Right hindlimb (tissue), 1 donor: ENCODE data around the gene CDCA5.

Experiments used
- DNase-seq: peaks from one replicate; pipeline ENCODE4 v3.0.0-alpha.2; 2018

The CDCA5 gene

GRCh38 chr11:65104628-65105027 is 20.8 kb upstream of the CDCA5 start:
- DNase-seq = no peak

GRCh38 chr11:65103476-65103875 is 19.6 kb upstream of the CDCA5 start:
- no peak for DNase-seq

GRCh38 chr11:65102142-65103095 is 18.6 kb upstream of the CDCA5 start:
- no peak for DNase-seq

DNA sequence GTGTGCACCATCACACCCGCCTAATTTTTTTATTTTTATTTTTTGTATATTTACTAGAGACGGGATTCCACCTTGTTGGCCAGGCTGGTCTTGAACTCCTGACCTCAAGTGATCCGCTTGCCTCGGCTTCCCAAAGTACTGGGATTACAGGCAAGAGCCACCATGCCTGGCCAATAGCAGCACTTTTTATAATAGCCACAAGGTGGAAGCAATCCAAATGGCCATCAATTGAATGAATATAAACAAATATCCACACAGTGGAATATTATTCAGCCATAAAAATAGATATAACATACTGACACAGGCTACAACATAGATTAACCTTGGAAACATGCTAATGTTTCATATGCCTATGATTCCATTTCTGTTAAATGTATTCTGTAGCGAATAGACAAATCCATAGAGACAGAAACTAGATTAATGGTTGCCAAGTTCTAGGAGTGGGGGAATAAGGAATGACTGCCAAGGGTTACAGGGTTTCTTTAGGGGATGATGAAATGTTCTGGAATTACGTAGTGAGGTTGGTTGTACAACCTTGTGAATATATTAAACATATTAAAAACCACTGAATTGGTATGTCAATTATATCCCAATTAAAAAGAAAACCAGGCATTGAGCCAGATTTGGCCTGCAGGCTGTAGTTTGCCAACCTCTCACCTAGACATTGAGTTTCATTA is 17.0 kb upstream of the CDCA5 start:
- no peak for DNase-seq

- no peak for DNase-seq
Measured at GRCh38 chr11:65096926-65097325, 13.1 kb upstream of the CDCA5 start.

GRCh38 chr11:65095974-65096806 is 12.3 kb upstream of the CDCA5 start, which contains the start of gene VPS51:
Gene VPS51, plus strand, starts transcription at chr11:65096214. Its CDS starts 37 bp downstream, at chr11:65096251.
- DNase-seq = peak; percentile 89

GRCh38 chr11:65095427-65095826 is 11.6 kb upstream of the CDCA5 start:
- no peak for DNase-seq

DNA sequence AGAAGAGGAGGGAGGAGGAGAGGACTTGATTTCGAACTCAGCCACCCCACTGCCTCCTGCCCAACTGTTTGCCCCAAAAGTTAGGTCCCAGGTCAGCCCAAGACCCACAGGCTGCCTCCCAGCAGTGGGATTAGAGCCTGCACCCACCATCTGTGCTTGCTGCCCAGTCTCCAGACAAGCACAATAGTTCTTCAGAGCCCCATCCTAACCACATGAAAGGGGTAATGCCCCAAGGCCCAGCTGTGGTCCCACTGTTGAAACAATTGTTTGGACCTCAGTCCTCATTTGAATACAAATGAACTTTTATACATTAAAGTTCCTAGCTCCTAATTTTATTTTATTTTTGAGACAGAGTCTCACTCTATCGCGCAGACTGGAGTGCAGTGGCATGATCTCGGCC is 6.8 kb upstream of the CDCA5 start:
- DNase-seq = no peak

DNA sequence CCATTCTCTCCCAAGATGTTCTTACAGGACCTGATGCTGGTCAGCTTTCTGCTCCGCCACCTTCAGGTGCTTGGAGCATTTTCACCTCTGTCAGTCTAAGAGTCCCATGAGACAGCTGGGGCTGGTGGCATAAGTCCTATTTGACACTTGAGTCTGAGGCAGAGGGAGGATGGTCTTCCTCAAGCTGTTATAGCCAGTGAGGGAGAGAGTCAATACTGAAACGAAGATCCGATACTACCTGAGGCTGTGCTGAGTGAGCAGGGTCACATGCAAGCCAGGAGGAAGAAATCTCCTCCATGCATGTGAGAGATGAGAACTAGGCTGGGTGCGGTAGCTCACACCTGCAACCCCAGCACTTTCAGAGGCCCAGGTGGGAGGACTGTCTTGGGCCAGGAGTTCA is 5.8 kb upstream of the CDCA5 start:
- DNase-seq = no peak

GRCh38 chr11:65087827-65088226 is 4.0 kb upstream of the CDCA5 start:
- no peak for DNase-seq

DNA sequence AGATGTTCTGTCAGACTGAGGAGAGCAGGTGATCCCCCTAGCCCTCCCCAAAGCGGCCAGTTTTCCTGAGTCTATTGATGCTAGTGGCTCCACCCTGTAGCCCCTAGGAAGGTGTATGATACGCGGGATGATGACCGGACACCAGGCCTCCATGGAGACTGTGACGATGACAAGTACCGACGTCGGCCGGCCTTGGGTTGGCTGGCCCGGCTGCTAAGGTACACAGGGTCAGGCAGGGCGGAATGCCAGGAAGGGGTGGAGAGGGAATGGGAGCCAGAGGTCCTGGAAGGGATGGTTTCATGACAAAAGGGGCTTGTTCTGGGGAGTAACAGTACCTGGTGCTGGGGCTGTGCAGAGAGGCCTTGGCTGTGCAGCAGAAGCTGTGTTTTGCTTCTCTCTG is 3.4 kb upstream of the CDCA5 start:
- DNase-seq = no peak

DNA sequence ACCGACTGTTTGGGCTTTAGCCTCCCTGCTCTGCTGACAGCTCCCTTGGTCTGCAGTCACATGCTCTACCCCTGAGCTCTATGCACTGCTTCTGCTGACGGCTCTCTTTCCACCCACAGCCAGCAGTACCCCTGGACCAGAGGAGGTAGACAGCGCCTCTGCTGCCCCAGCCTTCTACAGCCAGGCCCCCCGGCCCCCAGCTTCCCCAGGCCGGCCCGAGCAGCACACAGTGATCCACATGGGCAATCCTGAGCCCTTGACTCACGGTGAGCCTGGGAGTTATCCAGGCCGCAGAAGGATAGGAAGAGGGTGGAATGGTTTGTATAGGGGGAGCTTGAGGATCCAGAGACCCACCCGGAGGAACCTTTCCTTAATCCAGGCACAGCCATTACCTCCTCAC is 3.0 kb upstream of the CDCA5 start:
- no peak for DNase-seq

- DNase-seq = no peak
Measured at GRCh38 chr11:65085446-65085845, 1.6 kb upstream of the CDCA5 start.

DNA sequence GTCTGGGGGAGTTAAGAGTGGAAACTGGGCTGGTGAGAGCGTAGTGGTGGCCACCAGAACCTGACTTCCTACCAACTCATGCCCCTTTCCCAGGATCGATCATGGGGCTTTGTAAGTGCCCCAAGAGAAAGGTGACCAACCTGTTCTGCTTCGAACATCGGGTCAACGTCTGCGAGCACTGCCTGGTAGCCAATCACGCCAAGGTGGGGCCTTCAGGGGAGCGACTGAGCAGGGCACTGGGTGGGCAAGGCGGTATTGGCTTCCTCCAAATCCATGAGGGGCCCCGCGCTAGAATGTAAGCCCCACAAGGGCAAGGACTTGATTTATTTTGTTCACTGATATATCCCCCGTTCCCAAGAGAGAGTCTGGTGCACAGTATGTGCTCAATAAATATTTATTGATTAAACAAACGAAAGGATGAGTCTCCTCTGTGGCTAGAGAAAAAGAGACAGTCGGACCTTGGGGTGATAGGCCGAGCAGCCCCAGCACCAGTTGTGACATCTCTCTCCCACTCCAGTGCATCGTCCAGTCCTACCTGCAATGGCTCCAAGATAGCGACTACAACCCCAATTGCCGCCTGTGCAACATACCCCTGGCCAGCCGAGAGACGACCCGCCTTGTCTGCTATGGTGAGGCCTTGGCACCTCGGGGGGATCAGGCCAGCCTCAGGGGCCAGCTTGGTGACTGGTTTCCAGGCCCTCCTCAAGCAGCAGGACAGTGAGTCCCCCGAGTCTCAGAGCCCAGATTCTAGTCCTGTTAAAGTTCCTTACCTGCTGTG is 947 bp upstream of the CDCA5 start:
- DNase-seq = no peak

DNA sequence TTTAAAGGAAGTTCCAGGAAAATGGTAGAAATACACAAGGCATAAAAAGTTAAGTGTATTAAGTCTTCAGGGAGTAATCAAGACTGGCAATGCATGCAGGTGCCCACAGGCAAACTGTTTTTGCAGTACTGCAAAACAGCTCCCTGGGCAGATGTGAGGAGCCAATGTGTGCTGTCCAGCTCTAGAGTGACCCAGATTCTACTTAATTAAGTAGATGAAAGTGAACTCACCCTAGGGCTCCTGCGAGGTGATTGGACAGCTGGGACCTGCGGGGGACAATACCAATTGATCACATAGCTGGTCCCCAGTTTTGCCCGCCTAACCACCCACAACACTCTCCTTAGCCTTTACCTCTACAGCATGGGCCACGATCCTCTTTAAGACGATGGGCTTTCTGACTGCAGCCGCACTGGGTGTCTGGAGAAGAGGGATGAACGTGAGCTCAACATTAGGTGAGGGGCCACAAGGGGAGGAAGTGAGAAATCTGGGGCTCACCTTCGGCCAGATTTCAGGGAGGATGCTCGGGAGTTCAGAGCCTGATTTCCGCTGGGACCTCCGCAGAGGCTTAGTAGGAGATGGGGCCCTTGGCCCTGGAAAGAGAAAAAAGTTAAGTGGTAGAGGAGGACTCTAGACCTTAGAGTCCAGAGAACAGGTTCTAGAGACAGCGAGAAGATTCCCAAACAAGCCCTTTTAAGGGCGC is 556 bp downstream of the CDCA5 start:
- no peak for DNase-seq

DNA sequence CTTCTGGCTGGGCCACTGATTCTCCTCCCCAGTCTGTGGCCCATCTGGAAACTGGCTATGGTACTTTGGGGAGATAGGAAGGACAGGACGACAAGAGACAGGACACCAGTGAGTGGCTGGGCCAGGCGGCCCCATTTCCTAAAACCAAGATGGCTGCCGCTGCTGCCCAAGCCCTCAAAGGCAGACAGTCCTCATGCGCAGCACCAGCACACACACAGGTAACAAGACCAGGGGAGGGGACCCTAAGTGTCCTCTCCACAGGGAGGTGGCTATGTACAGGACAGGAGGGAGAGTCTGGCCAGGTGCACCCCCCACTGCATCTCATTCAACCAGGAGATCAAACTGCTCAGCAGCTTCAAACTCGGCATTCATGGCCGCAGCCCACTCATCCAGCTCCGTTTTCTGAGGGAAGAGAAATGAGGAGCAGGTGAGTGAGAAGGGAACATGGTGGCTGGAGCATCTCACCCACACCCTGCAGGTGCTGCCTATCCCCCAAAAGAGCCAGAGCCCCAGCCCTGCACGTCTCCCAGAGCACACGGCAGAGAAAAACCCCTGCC is 5.0 kb downstream of the CDCA5 start:
- no peak for DNase-seq

DNA sequence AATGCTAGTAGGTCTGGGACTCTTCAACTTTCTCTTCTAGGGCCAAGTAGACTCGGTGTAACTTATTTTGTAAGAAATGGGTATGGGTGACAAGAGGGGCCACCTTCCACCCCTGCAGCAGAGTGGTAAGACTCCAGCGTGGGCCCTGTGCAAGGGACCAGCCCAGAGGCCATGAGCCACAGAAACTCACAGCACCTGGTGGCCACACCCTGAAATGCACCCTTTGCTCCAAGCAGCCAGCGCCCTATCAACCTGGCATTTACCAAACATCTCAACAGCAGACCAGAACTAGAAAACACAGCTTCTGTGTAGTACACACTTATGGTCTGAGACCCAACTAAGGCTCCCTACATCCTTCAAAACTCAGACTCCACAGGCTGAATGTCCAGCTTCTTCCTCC is 5.7 kb downstream of the CDCA5 start:
- no peak for DNase-seq

DNA sequence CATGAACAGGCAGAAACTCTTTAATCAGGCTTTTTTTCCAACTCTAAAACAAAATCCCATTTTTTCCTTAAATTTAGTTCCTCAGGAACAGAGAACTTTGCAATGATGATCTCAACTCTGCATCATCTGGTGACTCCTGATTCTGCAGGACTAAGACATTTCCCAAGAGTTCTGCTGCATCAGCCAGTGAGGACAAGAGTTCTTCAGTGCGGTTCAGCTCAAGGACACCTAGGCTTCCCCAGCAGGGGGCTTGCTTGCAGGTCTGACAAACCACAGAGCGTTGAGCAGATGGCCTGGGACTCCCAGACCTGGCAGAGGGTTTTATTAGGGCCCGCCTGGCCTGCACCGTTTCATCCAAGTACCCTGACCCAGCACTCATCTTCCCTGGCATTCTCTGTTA is 6.4 kb downstream of the CDCA5 start:
- DNase-seq = no peak

DNA sequence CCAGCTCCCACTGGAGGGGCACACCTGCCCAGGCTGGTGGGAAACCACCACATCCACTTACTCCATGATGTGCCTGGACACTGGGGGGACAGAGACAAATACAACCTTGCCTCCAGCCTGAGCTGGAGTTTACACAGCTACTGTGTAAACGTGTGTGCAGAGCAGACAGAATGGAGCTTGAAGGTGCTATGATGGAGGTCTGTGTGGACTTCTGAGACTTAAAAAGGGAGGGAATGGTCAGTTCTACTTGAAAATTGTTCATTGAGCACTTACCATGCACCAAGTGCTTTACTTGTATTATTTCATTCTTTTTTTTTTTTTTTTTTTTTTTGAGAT is 11.2 kb downstream of the CDCA5 start:
- no peak for DNase-seq

- DNase-seq = no peak
Measured at GRCh38 chr11:65071907-65072630, 11.8 kb downstream of the CDCA5 start.

GRCh38 chr11:65069217-65069616 is 14.6 kb downstream of the CDCA5 start:
- DNase-seq = no peak
